ENCODE results near the gene FBXL17. TPM values are rescaled to one million over a fixed set of nuclear protein-coding genes. Genes with fewer than 3 reads are reported as not detected.

The FBXL17 gene
- total RNA-seq, 1 donor from 2014 or later = 14.0 TPM

DNA sequence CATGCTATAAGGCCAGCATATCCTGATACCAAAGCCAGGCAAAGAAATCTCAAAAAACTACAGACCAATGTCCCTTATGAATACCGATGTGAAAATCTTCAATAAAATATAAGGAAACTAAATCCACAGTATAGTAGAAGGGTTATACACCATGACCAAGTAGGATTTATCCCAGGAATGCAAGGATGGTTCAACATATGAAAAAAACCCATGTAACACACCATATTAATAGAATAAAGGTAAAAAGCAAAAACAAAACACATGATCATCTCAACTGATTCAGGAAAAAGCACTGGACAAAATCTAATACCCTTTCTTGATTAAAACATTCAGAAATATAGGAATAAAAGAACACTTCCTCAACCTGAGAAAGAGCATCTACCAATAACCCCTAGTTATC lies 6.1 kb downstream of the FBXL17 start:
- intact Hi-C loops (cut with micrococcal nuclease) = no loop called here

DNA sequence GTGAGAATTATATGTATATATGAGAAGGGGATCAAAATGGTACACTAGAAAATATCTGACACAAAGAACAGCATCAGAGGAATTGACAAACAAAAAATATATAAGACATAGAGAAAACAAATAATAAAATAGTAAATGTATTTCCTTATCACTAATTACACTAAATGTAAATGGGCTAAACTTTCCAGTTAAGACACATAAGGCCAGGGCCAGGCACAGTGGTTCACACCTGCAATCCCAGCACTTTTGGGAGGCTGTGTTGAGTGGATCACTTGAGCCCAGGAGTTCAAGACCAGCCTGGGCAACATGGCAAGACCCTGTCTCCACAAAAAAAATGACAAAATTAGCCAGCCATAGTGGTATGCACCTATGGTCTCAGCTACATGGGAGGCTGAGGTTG lies 8.5 kb downstream of the FBXL17 start:
- intact Hi-C loops (cut with micrococcal nuclease) = no loop called here

DNA sequence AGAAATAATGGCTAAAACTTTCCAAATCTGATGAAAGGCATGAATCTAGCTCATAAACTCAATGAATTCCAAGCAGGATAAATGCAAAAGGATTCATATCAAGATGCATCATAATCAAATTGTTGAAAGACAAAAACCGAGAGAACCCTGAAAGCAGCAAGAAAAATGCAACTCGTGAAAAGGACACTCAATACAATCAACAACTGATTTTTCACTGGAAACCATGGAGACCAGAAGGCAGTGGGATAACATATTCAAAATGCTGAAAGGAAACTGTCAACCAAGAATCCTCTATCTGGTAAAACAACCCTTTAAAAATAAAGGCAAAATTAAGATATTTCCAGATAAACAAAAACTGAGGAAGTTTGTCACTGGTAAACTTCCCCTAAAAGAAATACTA lies 9.5 kb downstream of the FBXL17 start:
- intact Hi-C loops (cut with micrococcal nuclease) = no loop called here

DNA sequence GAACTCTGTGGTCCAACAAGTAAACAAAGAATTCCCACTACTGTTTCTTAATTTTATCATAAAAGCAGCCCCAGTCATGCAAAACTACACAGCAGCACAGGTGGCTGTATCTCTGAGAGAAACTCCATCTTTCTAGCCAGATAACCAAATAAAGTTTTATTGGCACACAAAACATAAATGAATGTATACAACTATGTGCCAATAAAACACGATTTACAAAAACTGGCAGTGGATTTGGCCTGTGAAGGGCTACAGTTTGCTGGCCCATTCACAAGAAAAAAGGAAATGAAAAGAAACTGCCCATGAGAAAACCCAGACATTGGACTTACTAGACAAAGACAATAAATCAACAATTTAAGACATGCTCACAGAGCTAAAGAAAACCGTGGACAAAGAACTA lies 10.6 kb downstream of the FBXL17 start:
- intact Hi-C loops (cut with micrococcal nuclease) = no loop called here

DNA sequence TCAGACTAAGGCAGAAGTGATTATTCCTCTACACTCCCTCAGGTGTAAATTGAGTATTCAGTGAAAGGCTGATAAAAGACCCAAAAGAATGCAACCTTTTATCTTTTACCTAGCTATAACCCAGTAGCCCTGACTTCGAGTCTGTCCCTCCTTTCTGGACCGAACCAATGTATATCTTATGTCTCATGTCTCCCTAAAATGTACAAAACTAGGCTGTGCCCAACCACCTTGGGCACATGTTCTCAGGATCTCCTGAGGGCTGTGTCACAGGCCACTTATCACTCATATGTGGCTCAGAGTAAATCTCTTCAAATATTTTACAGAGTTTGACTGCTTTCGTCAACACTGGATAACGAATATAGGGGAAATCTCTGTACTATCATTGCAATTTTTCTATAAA lies 12.7 kb downstream of the FBXL17 start:
- intact Hi-C loops (cut with micrococcal nuclease) = no loop called here

DNA sequence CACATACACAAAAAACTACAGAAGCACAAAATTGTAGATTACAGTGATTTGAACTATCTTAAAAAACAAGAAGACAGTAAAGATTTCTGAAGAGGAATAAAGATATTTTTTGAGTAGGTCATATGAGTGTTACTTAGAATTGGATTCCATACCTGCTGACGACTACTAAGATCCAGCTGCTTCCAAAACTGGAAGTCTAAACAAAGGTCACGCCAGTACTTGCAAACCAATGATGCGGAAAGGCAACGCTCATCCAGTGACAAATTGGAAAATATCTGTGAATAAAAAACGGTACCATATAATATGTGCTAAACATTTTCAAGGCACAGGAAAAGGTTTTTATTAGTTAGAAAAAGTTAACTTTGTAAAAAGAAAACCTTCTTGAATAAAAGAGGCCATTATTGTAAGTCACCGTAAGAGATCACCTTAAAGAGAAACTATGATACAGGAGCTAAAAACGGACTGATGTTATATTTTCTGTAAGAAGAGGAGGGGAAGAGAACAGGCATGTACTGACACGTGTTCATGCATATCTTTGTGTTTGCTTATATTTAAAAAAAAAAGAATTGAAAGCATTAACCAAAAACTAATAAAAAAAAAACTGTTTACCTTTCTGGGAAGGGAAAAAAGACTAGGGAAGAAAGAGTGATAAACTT lies 14.1 kb downstream of the FBXL17 start:
- intact Hi-C loops (cut with micrococcal nuclease) = no loop called here

DNA sequence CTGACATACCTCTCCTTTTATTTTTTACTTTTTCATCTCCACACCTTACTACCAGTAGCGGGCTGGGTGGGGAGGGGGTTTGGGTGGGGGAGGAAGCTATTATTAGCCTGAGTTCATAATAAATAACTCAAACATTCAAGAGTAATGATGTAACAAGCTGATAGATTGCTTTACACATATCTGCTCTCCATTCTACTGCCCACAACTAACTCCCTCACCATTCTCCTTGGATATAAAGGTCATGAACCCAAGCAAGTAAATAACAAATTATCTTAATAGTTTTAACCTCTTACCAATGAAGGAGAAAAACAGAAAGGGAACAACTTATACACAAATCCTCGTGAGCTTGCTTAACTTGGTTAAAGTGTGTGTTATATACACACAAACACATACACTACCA lies 15.4 kb downstream of the FBXL17 start:
- intact Hi-C loops (cut with micrococcal nuclease) = no loop called here

DNA sequence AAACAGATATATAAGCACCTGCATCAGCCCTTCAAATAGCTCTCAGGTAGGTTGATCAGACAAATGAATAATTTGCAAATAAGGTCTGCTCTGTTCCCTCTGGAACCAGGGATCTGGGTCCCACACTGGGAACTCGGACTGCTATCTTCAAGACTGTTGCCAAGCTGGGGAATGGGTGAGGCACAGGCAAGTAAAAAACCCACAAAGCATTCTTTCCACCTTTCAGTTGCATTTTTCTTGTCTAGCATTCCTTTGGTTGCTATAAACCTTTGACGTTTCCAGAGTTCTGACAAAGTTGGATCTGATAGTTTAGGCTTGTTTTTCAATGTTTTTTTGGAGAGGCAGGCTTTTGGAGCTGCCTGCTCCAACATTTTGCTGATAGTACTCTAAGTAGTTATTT lies 20.1 kb downstream of the FBXL17 start:
- intact Hi-C loops (cut with micrococcal nuclease) = no loop called here

DNA sequence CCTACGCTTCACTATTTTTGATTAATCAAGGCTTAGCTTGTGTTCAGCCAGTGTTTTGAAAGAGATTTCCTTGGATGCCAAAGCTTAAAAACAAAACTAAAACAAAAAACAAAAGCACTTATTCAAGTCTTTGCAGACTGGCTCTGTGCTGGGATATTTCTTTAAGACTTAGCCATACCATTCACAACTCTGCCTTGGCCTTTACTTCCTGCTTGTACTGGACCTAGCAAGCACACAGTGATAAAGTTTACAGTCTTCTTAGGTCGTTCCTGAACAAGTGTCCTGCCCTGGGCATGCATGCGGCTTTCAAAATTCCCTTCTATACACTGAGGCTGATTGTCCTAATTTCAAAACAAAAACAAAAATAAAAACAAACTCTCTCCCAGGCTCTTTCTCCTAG lies 20.7 kb downstream of the FBXL17 start:
- intact Hi-C loops (cut with micrococcal nuclease) = no loop called here

DNA sequence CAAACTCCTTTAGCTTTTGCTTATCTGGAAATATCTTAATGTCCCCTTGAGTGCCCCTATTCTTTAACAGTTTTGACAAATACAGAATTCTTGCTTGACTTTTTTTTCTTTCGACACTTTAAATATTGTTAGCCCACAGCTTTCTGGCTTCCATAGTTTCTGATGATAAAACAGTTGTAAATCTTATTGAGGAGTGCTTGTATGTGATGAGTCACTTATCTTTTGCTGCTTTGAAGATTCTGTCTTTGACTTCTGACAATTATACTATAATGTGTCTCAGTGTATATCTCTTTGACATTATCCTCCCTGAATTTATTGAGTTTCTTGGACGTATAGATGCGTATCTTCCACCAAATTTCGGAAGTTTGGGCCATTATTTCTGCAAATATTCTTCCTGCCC lies 21.6 kb downstream of the FBXL17 start:
- intact Hi-C loops (cut with micrococcal nuclease) = no loop called here

DNA sequence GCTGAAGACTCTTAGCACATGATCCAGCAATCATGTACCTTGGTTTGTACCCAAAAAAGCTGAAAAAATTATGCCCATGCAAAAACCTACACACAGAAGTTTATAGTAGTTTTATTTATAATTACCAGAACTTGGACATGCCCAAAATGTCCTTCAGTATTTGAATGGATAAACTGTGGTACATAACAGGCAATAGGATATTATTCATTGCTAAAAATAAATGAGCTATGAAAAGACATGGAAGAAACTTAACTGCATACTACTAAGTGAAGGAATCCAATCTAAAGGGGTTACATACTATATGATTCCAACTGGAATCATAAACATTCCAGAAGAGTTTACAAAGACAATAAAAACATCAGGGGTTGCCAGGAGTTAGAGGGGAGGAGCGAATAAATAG lies 25.6 kb downstream of the FBXL17 start:
- intact Hi-C loops (cut with micrococcal nuclease) = no loop called here

DNA sequence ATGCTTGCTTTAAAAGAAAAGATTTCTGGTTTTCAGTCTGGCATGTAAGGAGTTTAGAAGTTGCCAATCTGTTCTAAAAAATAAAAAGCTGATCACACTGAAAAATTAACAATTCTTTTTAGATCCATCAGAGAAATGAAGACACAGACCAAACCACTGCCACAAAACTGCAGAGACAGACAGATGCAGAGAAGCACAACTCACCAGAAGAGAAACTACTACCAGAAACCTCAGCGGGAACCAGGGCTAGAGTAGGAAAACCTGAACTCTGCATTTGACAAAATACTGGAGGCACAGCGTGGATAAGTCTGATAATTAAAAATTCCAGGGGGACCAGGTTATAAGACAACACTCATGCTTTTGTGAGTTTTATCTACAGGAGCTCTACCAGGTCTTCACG lies 28.8 kb downstream of the FBXL17 start:
- intact Hi-C loops (cut with micrococcal nuclease) = no loop called here

DNA sequence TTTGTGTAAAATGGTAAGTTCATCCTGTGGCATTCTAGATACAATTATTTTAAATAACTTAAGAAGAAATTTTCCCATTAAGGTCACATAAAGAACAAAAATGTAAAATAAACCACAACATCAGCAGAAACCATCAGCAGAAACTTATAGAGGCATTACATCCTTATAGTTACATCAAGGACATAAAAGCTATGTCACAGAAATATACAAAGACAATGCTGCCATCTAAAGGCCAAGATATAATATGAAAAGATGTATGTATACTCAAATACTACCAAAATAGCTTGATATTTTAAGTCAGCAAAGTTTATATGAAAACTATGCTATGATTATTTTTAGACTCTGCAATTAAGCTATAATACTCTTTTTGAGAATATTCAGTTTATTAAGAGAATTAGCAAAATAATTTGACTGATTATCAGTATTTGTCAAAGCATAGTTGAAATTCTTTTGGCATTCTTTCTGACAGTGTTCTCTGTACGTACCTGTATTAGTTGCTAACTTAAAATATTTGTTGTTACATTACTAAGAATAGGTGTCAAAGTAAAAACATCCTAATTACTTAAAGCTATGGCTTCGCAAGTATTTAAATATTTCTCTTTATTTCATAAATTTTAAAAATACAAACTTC lies 36.2 kb downstream of the FBXL17 start:
- intact Hi-C loops (cut with micrococcal nuclease) = loop anchor here (1.0 to 10.0 kb wide), 2 partner anchors 85 to 671 kb away; partner anchors contain the start of gene EFNA5

DNA sequence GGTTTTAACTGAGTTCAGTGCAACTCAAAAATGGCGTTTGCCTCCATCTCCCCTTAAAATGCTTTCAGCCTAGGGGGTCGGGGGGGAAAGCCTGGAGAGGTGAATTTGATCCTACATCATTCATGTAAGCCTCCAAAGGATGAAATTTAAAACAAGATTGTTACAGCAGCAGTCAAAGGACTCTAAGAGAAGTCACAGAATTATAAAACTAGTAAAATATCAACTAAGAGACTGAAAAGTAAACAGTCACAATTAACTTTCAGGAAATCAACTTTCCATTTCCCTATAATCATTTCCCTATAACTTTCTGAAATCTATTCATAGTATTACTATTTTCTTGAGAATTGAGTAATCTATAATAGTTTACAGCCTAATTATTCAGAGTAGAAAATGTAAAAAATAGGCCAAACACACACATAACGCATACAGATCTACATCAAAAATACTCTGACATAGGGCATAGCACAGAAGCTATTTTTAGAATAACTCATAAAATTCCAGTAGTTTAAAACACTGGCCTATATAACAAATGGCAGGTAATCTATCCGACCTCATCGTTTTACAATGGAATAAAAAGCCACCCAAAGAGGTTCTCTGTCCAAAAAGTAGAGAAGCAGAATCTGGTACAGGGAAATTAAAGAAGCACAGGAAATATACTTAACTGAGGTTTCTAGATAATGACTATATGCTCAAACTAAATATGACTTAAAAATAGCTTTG lies 37.6 kb downstream of the FBXL17 start:
- intact Hi-C loops (cut with micrococcal nuclease) = loop anchor here (10.0 kb wide), 1 partner anchor 669 kb away; the partner anchor contains the start of gene EFNA5

DNA sequence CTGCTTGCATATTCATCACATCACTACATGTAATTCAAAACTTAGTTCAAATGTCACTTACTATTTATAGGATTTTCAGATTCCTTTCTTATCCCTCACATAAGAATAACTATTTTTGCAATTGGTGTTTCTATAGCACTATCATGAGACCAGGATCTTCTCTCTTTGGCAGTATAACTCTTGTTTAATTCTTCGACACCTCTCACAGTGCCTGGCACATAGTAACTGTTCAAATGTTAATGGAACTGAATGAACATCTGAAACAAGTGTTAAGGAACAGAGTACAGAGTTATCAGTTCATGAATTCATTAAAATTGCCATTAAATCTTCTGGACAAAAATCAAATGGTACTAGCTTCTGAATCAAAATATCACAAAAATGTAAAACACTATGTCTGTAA lies 40.0 kb downstream of the FBXL17 start:
- intact Hi-C loops (cut with micrococcal nuclease) = loop anchor here (10.0 kb wide), 1 partner anchor 667 kb away; the partner anchor contains the start of gene EFNA5

DNA sequence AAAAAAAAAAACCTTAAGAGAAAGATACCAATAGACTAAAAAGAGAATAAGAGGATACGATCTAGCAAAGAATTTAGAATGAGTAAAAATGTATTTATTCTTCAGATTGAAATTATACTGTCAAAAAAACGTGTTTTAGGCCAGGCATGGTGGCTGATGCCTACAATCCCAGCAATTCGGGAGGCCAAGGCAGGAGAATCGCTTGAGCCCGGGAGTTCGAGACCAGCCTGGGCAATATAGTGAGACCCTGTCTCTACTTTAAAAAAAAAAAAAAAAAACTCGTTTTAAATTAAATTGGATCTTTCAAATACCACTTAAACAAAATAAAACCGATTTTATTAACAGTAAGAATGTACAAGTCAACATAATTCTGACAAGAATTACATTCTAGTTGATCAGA lies 41.8 kb downstream of the FBXL17 start:
- intact Hi-C loops (cut with micrococcal nuclease) = loop anchor here (10.0 kb wide), 1 partner anchor 665 kb away; the partner anchor contains the start of gene EFNA5

DNA sequence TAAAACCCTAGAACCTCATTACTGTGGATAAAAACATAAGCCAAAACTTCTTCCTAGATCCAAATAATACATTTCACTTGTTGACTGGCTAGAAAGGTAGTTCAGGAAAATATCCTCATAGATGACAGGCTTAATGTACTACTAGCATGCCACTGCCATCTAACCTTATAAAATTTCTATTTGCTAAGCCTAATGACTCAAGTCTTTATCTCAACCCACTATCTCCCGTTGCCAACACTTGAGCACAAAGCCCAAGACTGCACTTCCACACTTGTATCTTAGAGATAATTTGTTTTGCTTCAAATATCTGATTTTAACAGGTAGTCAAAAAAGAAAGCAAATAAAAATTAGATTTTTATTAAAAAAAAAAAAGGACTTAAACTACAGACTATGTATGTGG lies 42.7 kb downstream of the FBXL17 start:
- intact Hi-C loops (cut with micrococcal nuclease) = no loop called here

DNA sequence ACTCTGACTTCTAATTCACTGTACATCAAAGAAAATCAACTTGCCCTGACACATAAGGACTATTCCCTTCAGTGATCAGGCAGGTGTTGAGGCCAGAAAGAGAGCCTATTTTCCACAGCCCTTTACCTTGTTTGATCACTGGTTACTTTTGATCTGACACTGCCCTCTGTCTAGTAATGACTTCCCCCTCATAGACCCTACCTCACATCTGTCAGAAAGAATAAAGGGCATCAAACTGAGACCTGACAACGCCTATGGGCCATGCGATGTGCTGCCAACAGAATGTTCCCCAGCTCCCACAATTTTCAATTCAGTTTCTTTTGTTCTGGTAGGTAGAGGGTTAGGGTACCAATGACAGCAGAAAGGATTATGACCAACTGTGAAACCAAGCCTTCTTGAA lies 47.7 kb downstream of the FBXL17 start:
- intact Hi-C loops (cut with micrococcal nuclease) = no loop called here

DNA sequence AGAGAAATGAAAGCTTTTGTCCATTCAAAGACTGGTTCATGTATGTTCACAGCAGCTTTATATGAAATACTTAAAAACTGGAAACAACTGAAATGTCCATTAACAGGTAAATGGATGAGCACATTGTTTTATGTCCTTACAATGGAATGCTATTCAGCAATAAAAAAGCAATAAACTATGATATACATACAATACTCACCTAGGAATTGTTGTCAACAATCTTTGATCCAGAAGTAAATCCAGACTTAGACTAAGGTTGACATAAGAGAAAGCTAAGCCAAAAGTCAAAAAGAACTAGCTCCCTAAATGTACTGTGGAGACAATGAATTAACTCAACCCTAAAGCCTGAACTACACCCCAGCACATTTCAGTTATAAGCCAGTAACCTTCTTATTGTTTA lies 54.9 kb downstream of the FBXL17 start:
- intact Hi-C loops (cut with micrococcal nuclease) = no loop called here

DNA sequence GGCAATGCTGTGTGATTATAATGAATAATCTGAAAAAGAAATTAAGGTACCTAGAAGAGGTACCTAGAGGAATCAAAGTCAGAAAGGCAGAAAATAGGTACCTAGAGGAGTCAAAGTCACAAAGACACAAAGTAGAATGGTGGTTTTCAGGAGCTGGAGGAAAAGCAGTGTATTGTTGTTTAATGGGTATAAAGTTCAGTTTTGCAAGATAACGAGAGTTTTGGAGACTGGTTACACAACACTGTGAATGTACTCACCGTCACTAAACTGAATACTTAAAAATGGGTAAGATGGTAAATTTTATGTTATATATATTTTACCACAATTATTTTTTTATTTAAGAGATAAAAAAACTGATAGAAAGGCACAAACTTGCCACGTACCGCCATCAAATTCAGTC lies 57.0 kb downstream of the FBXL17 start:
- intact Hi-C loops (cut with micrococcal nuclease) = no loop called here

DNA sequence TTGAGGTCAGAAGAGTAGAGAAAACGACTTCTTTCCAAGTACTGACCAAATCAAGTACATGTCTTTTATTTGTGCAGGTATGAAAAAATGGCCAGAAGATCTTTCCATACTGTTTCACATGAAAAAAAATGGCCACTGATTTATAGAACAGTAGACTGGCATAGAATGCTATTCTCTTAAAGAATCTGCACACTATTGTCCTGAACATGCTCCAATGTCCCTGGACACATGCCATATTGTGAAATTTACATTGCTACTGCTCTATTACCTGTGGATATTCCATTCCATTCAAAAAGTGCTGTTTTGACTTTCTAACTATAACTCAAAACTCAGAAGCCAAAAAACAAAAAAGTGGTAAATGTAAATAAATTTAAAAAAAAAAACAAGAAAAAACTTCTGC lies 60.6 kb downstream of the FBXL17 start:
- intact Hi-C loops (cut with micrococcal nuclease) = no loop called here

DNA sequence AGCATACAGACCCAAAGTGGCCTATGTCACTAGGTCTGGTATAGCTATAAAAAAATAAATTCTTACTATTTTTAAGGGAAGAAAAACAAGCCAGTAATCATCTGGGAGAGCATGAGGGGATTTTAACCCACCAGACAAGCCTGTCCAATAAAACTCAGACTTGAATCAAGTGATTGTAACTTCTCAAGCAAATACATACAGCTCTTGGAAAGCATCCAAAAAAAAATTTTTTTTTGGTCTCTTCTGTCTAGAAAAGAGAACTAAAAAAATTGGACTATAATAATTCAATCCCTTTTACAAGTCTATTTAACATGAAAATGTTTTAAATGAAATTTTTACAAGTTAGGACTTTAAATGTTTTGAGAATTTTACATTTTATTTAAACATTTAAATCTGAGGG lies 61.7 kb downstream of the FBXL17 start:
- intact Hi-C loops (cut with micrococcal nuclease) = no loop called here

DNA sequence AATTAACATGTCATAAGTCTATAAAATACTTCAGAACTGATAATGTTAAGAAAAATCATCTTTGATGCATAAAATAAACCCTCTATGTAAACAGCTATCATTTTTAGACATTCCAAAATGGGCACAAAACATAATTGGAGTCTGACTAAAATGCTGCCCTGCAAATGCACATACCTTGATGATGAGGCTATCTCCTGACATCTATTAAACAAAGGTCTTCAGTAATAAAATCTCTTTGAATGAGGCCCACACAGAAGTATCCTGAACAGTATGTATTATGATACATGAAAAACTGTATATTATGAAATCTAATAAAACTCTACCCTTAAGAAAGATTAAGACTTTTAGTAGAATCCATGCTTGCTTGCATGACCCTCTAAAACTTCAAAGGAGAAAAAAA lies 66.1 kb downstream of the FBXL17 start:
- intact Hi-C loops (cut with micrococcal nuclease) = no loop called here
